Activated gamma-delta T cell treated with anti-CD3 and anti-CD28 coated beads, Interleukin-2, amount 50 U/mL, for 16 hours (primary cell): Measurements from ENCODE around the gene FAM131C.
"Not testable (repeated sequence)": the region's sequence is repeated elsewhere in the genome, so short reads cannot be mapped to it uniquely, and the experiment has no call there.

Experiments used
- DNase-seq: peaks from one replicate; pipeline ENCODE4 v3.0.0-alpha.2; 2020; ENCODE audit warnings: low read depth

Gene FAM131C

DNA sequence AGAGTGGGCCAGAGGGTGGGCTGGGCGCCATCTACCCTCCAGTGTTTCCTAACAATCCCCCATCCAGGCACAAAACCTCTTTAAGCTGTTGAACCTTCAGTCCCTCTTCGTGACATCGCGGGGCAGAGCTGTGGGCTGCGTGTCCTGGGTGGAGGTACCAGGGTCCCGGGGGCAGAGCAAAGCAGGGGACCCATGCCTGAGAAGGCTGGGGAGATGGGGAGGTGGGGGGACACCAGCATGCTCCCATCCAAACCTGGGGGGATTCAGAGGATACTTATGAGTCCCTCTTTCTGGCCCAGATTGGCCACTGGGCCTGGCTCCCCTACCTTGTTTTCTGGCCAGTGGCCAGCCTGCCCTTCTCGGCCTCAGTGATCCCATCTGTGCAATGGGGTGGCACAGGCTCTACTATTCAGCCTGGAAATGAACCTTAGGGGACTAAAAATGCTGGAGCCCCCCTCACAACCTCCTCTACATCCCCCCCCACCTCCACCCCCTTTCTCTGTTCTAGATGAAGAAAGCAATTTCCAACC is 40.3 kb downstream of the FAM131C start:
- DNase-seq: not testable (repeated sequence)

- DNase-seq: peak; percentile 20
Measured at GRCh38 chr1:16032388-16033102, 40.9 kb downstream of the FAM131C start.

DNA sequence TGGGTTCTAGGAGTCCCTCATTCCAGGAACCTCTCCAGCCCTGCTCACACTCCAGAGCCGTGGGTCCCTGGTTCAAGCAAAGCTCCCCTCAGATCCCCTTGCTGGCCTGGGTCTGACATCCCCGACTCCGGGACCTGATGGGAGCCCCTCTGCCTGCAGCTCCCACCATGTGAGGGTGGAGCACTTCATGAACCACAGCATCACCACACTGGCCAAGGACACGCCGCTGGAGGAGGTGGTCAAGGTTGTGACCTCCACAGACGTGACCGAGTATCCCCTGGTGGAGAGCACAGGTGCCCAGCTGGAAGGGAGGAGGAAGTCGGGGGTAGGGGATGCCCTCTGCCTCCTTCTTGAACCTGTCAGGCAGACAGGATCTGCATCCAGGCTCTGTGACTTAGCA is 41.9 kb downstream of the FAM131C start:
- no peak for DNase-seq

DNA sequence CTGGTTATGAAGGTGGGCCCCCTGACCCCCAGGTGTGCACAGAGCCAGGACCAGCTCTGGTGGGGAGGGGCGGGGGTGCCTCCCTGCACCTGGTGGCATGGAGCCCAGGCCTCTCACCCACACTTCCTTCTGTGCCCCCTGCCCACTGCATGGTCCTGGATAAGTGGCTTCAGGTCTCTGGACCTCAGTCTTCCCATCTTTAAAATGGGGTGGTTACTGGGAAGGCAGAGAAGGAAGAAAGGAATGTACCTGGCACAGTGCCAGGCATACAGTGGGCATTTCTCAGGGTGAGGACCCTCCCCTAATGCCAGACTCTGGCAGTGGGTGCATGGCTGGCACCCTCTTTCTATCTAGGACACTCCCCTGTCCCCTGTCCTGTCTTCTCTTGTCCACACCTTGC is 44.2 kb downstream of the FAM131C start:
- DNase-seq: no peak

DNA sequence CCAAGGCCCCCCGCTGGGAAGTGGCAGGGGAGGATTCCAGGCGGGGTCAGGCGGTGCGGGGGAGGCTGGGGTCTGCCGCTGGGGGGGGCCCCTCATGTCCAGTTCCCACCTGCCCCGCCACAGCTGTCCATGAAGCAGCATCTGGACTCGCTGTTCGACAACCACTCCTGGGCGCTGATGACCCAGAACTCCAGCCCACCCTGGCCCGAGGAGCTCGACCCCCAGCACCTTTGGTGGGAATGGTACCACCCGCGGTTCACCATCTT is 44.5 kb downstream of the FAM131C start:
- DNase-seq: not testable (repeated sequence)

GRCh38 chr1:16028237-16029002 is 45.0 kb downstream of the FAM131C start:
- no peak for DNase-seq

GRCh38 chr1:16026723-16027484 is 46.5 kb downstream of the FAM131C start:
- DNase-seq: no peak

- not testable (repeated sequence) for DNase-seq
Measured at GRCh38 chr1:16026302-16026701, 47.1 kb downstream of the FAM131C start.

GRCh38 chr1:16023050-16023653 is 50.3 kb downstream of the FAM131C start:
- no peak for DNase-seq

DNA sequence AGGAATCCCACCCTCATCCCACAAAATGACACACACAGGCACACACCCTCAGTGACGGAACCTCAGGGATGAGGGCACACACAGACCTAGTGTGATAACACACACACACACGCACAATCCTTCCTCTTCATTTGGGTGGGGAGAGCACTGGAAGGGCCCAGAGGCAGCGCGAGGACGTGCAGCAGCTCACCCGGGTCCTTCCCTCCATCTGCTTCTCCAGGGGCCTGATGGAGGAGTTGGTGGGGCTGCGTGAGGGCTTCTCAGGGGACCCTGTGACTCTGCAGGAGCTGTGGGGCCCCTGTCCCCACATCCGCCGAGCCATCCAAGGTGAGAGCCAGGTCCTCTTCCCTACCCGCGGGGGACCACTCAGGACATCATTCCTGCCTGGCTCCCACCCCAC is 51.1 kb downstream of the FAM131C start:
- no peak for DNase-seq

DNA sequence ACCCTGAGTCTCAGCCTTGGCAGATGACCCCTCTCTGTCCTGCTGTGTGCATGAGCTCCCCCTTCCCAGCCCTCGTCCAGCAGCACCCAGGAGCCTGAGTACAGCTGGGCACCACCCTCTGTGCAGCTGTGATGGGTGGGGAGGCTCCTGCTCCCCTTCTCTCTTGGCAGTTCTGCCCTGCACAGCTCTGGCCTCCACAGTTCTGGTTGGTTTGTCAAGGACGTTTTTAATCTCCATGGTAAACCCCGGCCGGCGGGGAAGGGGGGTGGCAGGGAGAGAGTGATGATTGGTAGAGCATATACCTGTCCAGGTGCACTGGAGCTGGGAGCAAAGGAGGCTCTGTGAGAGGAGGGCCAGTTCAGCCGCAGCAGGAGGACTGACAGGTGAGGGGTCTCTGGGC is 51.8 kb downstream of the FAM131C start, which contains the start of gene CLCNKA:
CLCNKA (plus strand) TSS at position 356 of the 400 bp plus-strand sequence. CDS start 584 bp downstream, outside the sequence.
- DNase-seq: no peak

DNA sequence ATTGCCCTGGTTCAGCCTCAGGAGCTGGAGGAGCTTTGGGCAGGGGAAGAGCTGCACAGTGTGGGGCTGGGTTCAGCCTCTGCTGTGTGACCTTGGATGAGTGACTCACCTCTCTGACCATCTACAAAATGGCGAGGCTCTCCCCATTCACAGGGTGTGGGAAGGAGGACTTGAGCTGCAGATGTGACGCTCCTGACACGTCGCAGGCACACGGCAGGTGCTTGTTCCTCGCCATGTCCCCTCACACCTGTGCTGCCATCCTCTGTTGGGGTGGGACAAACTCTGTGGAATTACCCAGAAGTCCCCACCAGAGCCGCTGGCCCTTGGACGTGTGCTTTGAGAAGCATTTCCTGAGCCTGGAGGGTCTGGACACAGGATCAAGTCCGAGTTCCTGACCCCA is 52.6 kb downstream of the FAM131C start:
- DNase-seq: not testable (repeated sequence)

DNA sequence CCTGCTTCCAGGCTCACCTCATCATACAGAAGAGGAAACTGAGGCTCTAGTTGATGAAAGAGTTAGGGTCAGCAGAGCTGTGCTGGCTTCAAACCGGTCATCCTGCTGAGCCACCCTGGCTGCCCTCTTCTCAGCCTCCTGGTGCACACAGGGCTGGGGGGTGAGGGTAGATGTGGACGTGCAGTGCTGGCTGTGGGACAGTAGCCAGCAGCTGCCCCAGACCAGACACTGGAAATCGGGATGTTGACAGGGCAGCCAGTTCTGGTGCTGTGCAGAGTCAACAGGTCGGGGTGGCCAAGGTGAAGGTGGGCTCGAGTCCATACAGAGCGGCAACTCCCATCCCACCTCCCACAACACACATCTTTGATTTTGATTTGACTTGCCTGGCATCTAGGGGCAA is 53.1 kb downstream of the FAM131C start:
- DNase-seq: no peak

DNA sequence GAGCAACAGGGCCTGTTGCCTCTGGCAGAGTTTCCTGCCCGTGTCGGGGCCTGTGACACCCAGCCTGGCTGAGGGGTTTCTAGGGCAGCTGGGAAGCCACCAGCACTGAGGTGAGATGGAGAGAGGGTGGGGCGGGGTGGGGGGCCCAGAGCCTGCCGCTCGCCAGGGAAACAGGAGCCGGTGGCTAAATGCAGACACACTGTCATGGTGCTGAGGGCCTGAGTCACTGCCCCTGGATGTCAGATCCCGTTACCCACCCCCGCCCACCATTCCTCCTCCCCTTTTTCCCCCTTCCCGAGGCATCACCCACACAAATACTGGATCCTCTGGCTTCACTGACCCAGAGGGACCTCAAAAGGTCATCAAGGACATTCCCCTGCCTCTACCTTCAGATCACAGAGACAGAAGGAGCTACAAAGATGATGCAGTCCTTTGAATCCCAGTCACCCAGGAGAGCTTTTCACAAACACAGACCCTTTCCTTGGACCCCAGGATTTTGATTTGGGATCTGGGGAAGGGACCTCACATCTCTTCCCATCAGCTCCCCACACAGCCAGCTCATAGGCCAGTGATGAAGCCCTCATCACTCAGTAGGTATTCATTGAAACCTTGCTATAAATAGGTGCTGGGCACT is 53.7 kb downstream of the FAM131C start:
- no peak for DNase-seq

- no peak for DNase-seq
Measured at GRCh38 chr1:16018749-16019643, 54.5 kb downstream of the FAM131C start.

DNA sequence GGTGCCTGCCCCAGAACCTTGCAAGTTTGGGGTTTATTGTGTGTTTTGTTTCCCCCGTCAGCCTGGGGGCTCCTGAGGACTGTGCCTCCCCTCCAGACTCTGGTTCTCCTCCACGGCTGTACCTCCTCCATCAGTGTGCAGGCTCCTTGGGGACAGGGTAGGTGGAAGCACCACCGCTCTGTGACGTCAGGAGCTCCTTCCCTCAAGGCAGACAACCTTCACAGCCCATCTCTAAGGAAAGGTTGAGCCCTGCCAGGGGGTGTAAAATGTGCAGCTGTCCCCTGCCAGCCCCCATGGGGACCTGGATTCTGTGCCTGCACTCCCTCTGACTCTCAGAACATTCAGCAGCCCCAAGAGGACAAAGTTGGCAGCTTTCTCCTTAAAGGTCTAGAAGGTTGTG is 55.1 kb downstream of the FAM131C start:
- DNase-seq: no peak

DNA sequence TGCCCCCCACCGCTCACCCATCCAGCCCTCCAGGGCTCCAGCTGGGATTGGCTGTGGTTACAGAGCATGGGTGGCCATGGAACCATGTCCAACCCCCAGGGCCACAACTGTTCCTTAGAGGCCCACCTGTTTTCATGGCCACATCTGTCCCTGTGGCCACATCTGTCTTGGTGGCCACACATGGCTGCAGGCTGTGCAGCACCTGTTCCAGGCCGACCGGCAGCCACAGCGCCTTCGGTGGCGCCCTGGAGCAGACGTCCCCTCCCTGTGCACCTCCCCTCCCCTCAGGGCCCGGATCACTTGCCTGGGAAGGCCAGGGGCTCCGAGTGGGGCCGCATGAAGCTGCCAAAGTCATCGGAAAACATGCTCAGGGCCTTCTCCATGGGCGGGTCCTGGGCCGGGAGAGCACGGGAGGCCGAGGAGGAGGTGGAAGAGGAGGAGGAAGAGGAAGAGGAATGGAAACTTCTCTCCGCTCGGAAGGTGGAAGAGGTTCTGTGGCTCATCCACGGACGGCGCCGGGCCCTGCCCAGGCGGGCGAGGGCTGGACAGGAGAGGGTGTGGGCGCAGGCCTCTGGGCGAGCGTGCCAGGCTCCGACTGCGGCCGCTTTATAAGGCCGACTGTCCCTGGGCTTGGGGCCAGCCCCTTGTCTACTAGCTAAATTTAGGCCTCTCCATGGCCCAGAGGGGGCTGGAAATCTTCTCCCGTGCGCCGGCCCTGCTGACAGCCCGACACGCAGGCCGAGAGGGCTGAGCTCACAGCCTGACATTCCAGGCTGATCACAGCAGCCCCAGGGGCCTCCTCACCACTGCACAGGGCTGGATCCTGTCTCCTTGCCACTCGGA is 55.8 kb downstream of the FAM131C start, which contains the start of gene HSPB7:
HSPB7 (minus strand) TSS at position 583 of the 843 bp plus-strand sequence; CDS start at position 503, 80 bp downstream.
- no peak for DNase-seq

- no peak for DNase-seq
Measured at GRCh38 chr1:16017076-16017460, 56.4 kb downstream of the FAM131C start.
